H1 (cell line): ENCODE results near the gene TRIM67. TPM values are rescaled to one million over a fixed set of nuclear protein-coding genes. Genes with fewer than 3 reads are reported as not detected.

Experiments used
- CTCF ChIA-PET: fragments of 300-600 bp; sonication (Branson Sonifier 250); formaldehyde crosslinking; loops from one replicate; lab custom pipeline; 2021; ENCODE audit not compliant: partially characterized antibody; lab: Charles Lee
- POLR2A ChIA-PET: fragments of 300-600 bp; sonication (Branson Sonifier 250); formaldehyde crosslinking; loops from one replicate; lab custom pipeline; 2021; ENCODE audit warnings: inconsistent platforms; ENCODE audit not compliant: partially characterized antibody; lab: Charles Lee
- DNase-seq, 2 experiments: peaks; one replicate each; pipeline versions ENCODE4 v3.0.0 to v3.0.0-alpha.2; 2010 to 2022; ENCODE audit warnings: low spot score in 2 of 2, low read depth in 1 of 2, mixed read lengths in 1 of 2
- FAIRE-seq: peaks from 2 replicates; lab custom pipeline; 2011; peaks lifted over from hg19 to GRCh38; lab: Jason Lieb, UNC
- H2AFZ ChIP-seq: 2 replicates; pipeline ENCODE4 v1.8.1; 2012; ENCODE audit warnings: low read length, inconsistent platforms
- H2AK5ac ChIP-seq: 2 replicates; pipeline ENCODE4 v1.6.1; 2013; ENCODE audit warnings: low read depth, low read length
- H2BK120ac ChIP-seq: replicated peaks from 2 replicates; pipeline ENCODE3; 2013; ENCODE audit warnings: low read depth, low read length, inconsistent platforms
- H2BK12ac ChIP-seq: 2 replicates; pipeline ENCODE4 v1.6.1; 2013; ENCODE audit warnings: low read depth, low read length
- H2BK15ac ChIP-seq: 2 replicates; pipeline ENCODE4 v1.6.1; 2013; ENCODE audit warnings: low read length
- H2BK20ac ChIP-seq: 2 replicates; pipeline ENCODE4 v1.6.1; 2013; ENCODE audit warnings: low read length
- H2BK5ac ChIP-seq: 2 replicates; pipeline ENCODE4 v1.6.1; 2013; ENCODE audit warnings: low read depth, low read length
- H3K14ac ChIP-seq: 2 replicates; pipeline ENCODE4 v1.6.1; 2013; ENCODE audit warnings: inconsistent platforms; ENCODE audit not compliant: insufficient read length
- H3K18ac ChIP-seq: 2 replicates; pipeline ENCODE4 v1.6.1; 2013; ENCODE audit warnings: low read length; ENCODE audit errors: extremely low read depth
- H3K23ac ChIP-seq: 2 replicates; pipeline ENCODE4 v1.6.1; 2013; ENCODE audit warnings: inconsistent platforms; ENCODE audit not compliant: insufficient read length
- H3K23me2 ChIP-seq: 2 replicates; pipeline ENCODE4 v1.6.1; 2013; ENCODE audit warnings: low read depth, low read length
- H3K27ac ChIP-seq: 2 replicates; pipeline ENCODE4 v1.6.1; 2011; ENCODE audit warnings: low read depth, low read length, inconsistent platforms
- H3K27me3 ChIP-seq, 4 experiments: replicated peaks in 1 of 4; 1 replicate in 1 of 4; 2 replicates in 3 of 4; pipeline versions ENCODE4 v1.6.1 to v1.8.1; 2011 to 2013; ENCODE audit warnings: low read length in 3 of 4, mild to moderate bottlenecking in 3 of 4, inconsistent platforms in 2 of 4, mixed read lengths in 2 of 4, moderate library complexity in 1 of 4; ENCODE audit not compliant: control insufficient read depth in 3 of 4, insufficient read depth in 3 of 4; ENCODE audit errors: extremely low read depth in 1 of 4
- H3K36me3 ChIP-seq, 4 experiments: 2 replicates each; pipeline versions ENCODE4 v1.6.1 to v1.8.1; 2011 to 2013; ENCODE audit warnings: mild to moderate bottlenecking in 4 of 4, low read length in 3 of 4, moderate library complexity in 2 of 4, control low read depth in 1 of 4, inconsistent platforms in 1 of 4; ENCODE audit not compliant: insufficient read depth in 4 of 4, control insufficient read depth in 2 of 4
- H3K4ac ChIP-seq: replicated peaks from 2 replicates; pipeline ENCODE3; 2013; ENCODE audit warnings: low read length, low read depth, mixed read lengths, inconsistent platforms; ENCODE audit not compliant: insufficient read length
- H3K4me1 ChIP-seq, 4 experiments: replicated peaks in 1 of 4; 1 replicate in 1 of 4; 2 replicates in 3 of 4; pipeline versions ENCODE4 v1.6.1 to v1.8.1; 2011 to 2013; ENCODE audit warnings: low read length in 3 of 4, inconsistent platforms in 2 of 4, mixed read lengths in 1 of 4; ENCODE audit not compliant: insufficient read depth in 4 of 4, control insufficient read depth in 3 of 4
- H3K4me2 ChIP-seq, 2 experiments: 2 replicates each; pipeline versions ENCODE4 v1.6.1 to v1.8.1; 2011 to 2013; ENCODE audit warnings: low read depth in 2 of 2, low read length in 2 of 2, control low read depth in 1 of 2, inconsistent platforms in 1 of 2, mild to moderate bottlenecking in 1 of 2; ENCODE audit not compliant: insufficient read depth in 1 of 2
- H3K4me3 ChIP-seq, 4 experiments: fragments of 200-600, 300-600 bp in 1 of 4; sonication (generic), shearing (Covaris generic), sonication (Bioruptor Twin) in 1 of 4; 2 replicates each; pipeline versions ENCODE4 v1.5.1 to v1.8.1; 2011 to 2016; ENCODE audit warnings: low read length in 4 of 4, low read depth in 3 of 4, control low read depth in 2 of 4, inconsistent platforms in 2 of 4, mild to moderate bottlenecking in 2 of 4, mixed read lengths in 1 of 4, moderate library complexity in 1 of 4; ENCODE audit not compliant: insufficient read depth in 2 of 4; ENCODE audit errors: extremely low read depth in 1 of 4
- H3K56ac ChIP-seq: replicated peaks from 2 replicates; pipeline ENCODE3; 2013; ENCODE audit warnings: low read depth, mild to moderate bottlenecking, mixed read lengths, low read length, inconsistent platforms; ENCODE audit not compliant: insufficient read length
- H3K79me1 ChIP-seq: 2 replicates; pipeline ENCODE4 v1.6.1; 2013; ENCODE audit warnings: low read depth, low read length, control low read depth
- H3K79me2 ChIP-seq, 2 experiments: 2 replicates each; pipeline versions ENCODE4 v1.6.1 to v1.8.1; 2012 to 2013; ENCODE audit warnings: low read length in 2 of 2, mild to moderate bottlenecking in 2 of 2, inconsistent platforms in 1 of 2; ENCODE audit not compliant: insufficient read depth in 2 of 2, control insufficient read depth in 1 of 2
- H3K9ac ChIP-seq, 4 experiments: replicated peaks in 1 of 4; 1 replicate in 1 of 4; 2 replicates in 3 of 4; pipeline versions ENCODE4 v1.6.1 to v1.8.1; 2011 to 2013; ENCODE audit warnings: low read depth in 3 of 4, low read length in 3 of 4, control low read depth in 2 of 4, mild to moderate bottlenecking in 2 of 4, moderate library complexity in 2 of 4, inconsistent platforms in 1 of 4; ENCODE audit errors: extremely low read depth in 1 of 4
- H3K9me3 ChIP-seq, 2 experiments: 2 replicates each; pipeline versions ENCODE4 v1.6.1 to v1.8.1; 2012 to 2013; ENCODE audit warnings: mild to moderate bottlenecking in 2 of 2, moderate library complexity in 2 of 2, control low read depth in 1 of 2, inconsistent platforms in 1 of 2, low read depth in 1 of 2, low read length in 1 of 2, mixed read lengths in 1 of 2; ENCODE audit not compliant: insufficient read depth in 2 of 2
- H4K20me1 ChIP-seq, 2 experiments: replicated peaks in 1 of 2; 2 replicates each; pipeline versions ENCODE3 to v1.8.1; 2011 to 2013; ENCODE audit warnings: inconsistent platforms in 2 of 2, low read length in 2 of 2, mild to moderate bottlenecking in 1 of 2; ENCODE audit not compliant: insufficient read depth in 2 of 2, control insufficient read depth in 1 of 2
- H4K5ac ChIP-seq: 2 replicates; pipeline ENCODE4 v1.6.1; 2013; ENCODE audit warnings: low read length, low read depth, mixed read lengths, inconsistent platforms; ENCODE audit not compliant: insufficient read length
- H4K8ac ChIP-seq: 2 replicates; pipeline ENCODE4 v1.8.0; 2013; ENCODE audit warnings: mild to moderate bottlenecking, moderate library complexity, low read length, inconsistent platforms; ENCODE audit not compliant: insufficient read depth; ENCODE audit errors: extremely low read depth
- H4K91ac ChIP-seq: replicated peaks from 2 replicates; pipeline ENCODE3; 2013; ENCODE audit warnings: low read length, mixed read lengths, inconsistent platforms; ENCODE audit not compliant: insufficient read length
- ATF2 ChIP-seq: IDR thresholded peaks from 2 replicates; pipeline ENCODE4 v1.6.1; 2012; ENCODE audit warnings: low read length, inconsistent platforms
- ATF3 ChIP-seq: IDR thresholded peaks from 2 replicates; pipeline ENCODE4 v1.6.1; 2011; ENCODE audit warnings: low read depth, mild to moderate bottlenecking, low read length; ENCODE audit not compliant: insufficient read depth
- E2F6 ChIP-seq: IDR thresholded peaks from 2 replicates; pipeline ENCODE4 v1.6.1; 2012; ENCODE audit warnings: inconsistent platforms
- GABPA ChIP-seq: IDR thresholded peaks from 2 replicates; pipeline ENCODE4 v1.6.1; 2011; ENCODE audit warnings: mild to moderate bottlenecking, low read length, moderate library complexity, borderline replicate concordance; ENCODE audit not compliant: insufficient read depth
- MAFK ChIP-seq: IDR thresholded peaks from 2 replicates; pipeline ENCODE4 v1.6.1; 2012; ENCODE audit warnings: low read depth, mild to moderate bottlenecking, improper control_type of control experiment, low read length
- MAX ChIP-seq: IDR thresholded peaks from 2 replicates; pipeline ENCODE4 v1.6.1; 2012; ENCODE audit warnings: inconsistent platforms
- NRF1 ChIP-seq: IDR thresholded peaks from 2 replicates; pipeline ENCODE4 v1.6.1; 2011; ENCODE audit warnings: mild to moderate bottlenecking, low read depth, low read length, improper control_type of control experiment
- RNF2 ChIP-seq: fragments of 200-900, 300-1000 bp; sonication (generic); IDR thresholded peaks from 2 replicates; pipeline ENCODE4 v1.7.1; 2016; ENCODE audit warnings: borderline replicate concordance, low read depth, mild to moderate bottlenecking, antibody characterized with exemption, low read length; ENCODE audit not compliant: poor library complexity, severe bottlenecking; ENCODE audit errors: missing control alignments
- SP1 ChIP-seq: IDR thresholded peaks from 2 replicates; pipeline ENCODE4 v1.6.1; 2011; ENCODE audit warnings: low read depth, low read length
- WGBS, 2 experiments: shearing (Covaris generic) in 1 of 2; methylation state at CpG; one replicate each; pipeline versions ENCODE4 v1.1.6 to v1.1.7; 2013 to 2015; ENCODE audit warnings: low lambda C conversion rate in 2 of 2, mixed read lengths in 2 of 2, inconsistent platforms in 1 of 2, low coverage in 1 of 2, missing lambda C conversion rate in 1 of 2; ENCODE audit not compliant: insufficient replicate concordance in 2 of 2, insufficient coverage in 1 of 2, insufficient read length in 1 of 2; ENCODE audit errors: extremely low coverage in 1 of 2, missing lambda C conversion rate in 1 of 2; 5-methylcytosine and 5-hydroxymethylcytosine counted together
- polyA plus RNA-seq, 7 experiments: library from polyadenylated mRNA; depleted of rRNA in 3 of 7; stranded (reverse) in 5 of 7; unstranded in 2 of 7; fragments of >200 nt in 5 of 7; fragments of 200-250 nt in 2 of 7; gene quantifications; 1 replicate in 5 of 7; 2 replicates in 1 of 7; 4 replicates in 1 of 7; pipeline versions ENCODE4 v1.2.1 to v1.2.3, GENCODE V29; 2011 to 2013; ENCODE audit warnings: missing spikeins in 2 of 7, mixed read lengths in 2 of 7
- total RNA-seq: library from RNA; stranded (reverse); fragmentation: NEBNext Ultra II Directional; extraction: Animal tissue kit (Norgen Biotek cat#: 25700); gene quantifications from 2 replicates; pipeline ENCODE4 v1.2.1, GENCODE V29; 2021

TRIM67 gene
- total and polyA plus RNA-seq, 2 of the 8 experiments (the other 6 are each of a cell fraction or from before 2014, with no cell fraction given) = under 0.01 TPM; not detected in 1

- CTCF ChIA-PET = interaction anchor here (0.6 kb wide), 2 partner anchors 127 to 862 kb away, joined by 3 to 4 read pairs; no protein-coding TSS in a partner anchor
- 92% methylated on average over 1 of the region's 1 CpG; no CpG with 5 or more reads in 1 of the 2 experiments for WGBS, 2 experiments
- Histone ChIP-seq H3K9ac (no peak overlapping the region), H3K4me3 (no peak overlapping the region), H2BK15ac (no peak overlapping the region), H2BK5ac (no peak overlapping the region), H3K4me1 (peaks cover 0 to 2% (median 0%) of the 10 kb centered on the region in 4 experiments; a peak in 1 of 7 replicates), H3K4ac (no peak overlapping the region), H3K9me3 (no peaks in the 10 kb centered on the region), H3K14ac (no peak overlapping the region), H4K91ac (no peak overlapping the region), H3K18ac (no peak overlapping the region), H2AK5ac (no peak overlapping the region), H4K8ac (no peak overlapping the region), H4K20me1 (no peaks in the 10 kb centered on the region), H3K56ac (no peak overlapping the region), H3K27me3 (no peaks in the 10 kb centered on the region), H4K5ac (no peak overlapping the region), H3K79me2 (peaks cover 3 to 14% of the 10 kb centered on the region in 2 experiments; a peak in 2 of 4 replicates), H2AFZ (no peak overlapping the region), H2BK20ac (no peak overlapping the region), H3K36me3 (peaks cover 5 to 12% (median 8%) of the 10 kb centered on the region in 4 experiments; a peak in 5 of 8 replicates), H3K23ac (no peak overlapping the region), H2BK12ac (no peak overlapping the region), H3K23me2 (peaks cover 7% of the 10 kb centered on the region), H3K27ac (no peak overlapping the region), H2BK120ac (no peak overlapping the region), H3K4me2 (no peak overlapping the region), H3K79me1 (no peaks in the 10 kb centered on the region; the same call in 1 of the 2 replicates)
- FAIRE-seq = no peak
- no peak for DNase-seq
- POLR2A ChIA-PET = interaction anchor here (1.2 to 1.5 kb wide), 2 partner anchors 9 to 11 kb away, joined by 3 read pairs; no protein-coding TSS in a partner anchor
- no peak for TF ChIP-seq MAX
- no peak for TF ChIP-seq MAFK
- TF ChIP-seq GABPA = no peak
- no peak for TF ChIP-seq ATF2
- no peak for TF ChIP-seq ATF3
- TF ChIP-seq E2F6 = no peak
- no peak for TF ChIP-seq RNF2
- TF ChIP-seq NRF1 = no peak
- TF ChIP-seq SP1 = no peak
Observed at GRCh38 chr1:231238298-231238697, 76.4 kb downstream of the TRIM67 start.
